Hematopoietic multipotent progenitor cell treated with erythropoietin and hydrocortisone succinate and interleukin-3 and kit ligand, for 15 days (in vitro differentiated cells): ENCODE data around the gene PPP3R1.

Experiments used
- DNase-seq: peaks from one replicate; pipeline ENCODE4 v3.0.0-alpha.2; 2015; ENCODE audit warnings: low spot score

The PPP3R1 gene

GRCh38 chr2:68234405-68234804 lies 17.9 kb downstream of the PPP3R1 start:
- DNase-seq = no peak

- no peak for DNase-seq
Measured at GRCh38 chr2:68231061-68231372, 21.3 kb downstream of the PPP3R1 start.

- DNase-seq = no peak
Measured at GRCh38 chr2:68230241-68231060, 21.9 kb downstream of the PPP3R1 start.

GRCh38 chr2:68226794-68227193 lies 25.5 kb downstream of the PPP3R1 start:
- DNase-seq = no peak

- DNase-seq = peak; percentile 55
Measured at GRCh38 chr2:68225119-68225632, 27.2 kb downstream of the PPP3R1 start.

GRCh38 chr2:68223419-68223818 lies 28.9 kb downstream of the PPP3R1 start:
- no peak for DNase-seq

- DNase-seq = no peak
Measured at GRCh38 chr2:68222287-68222686, 30.0 kb downstream of the PPP3R1 start.

GRCh38 chr2:68218343-68218901 lies 33.9 kb downstream of the PPP3R1 start:
- DNase-seq = peak; percentile 61

GRCh38 chr2:68217729-68218128 lies 34.6 kb downstream of the PPP3R1 start:
- DNase-seq = peak; percentile 35

- DNase-seq = no peak
Measured at GRCh38 chr2:68216454-68217310, 35.6 kb downstream of the PPP3R1 start.

GRCh38 chr2:68214381-68214780 lies 38.0 kb downstream of the PPP3R1 start:
- no peak for DNase-seq

GRCh38 chr2:68206793-68207192 lies 45.5 kb downstream of the PPP3R1 start:
- no peak for DNase-seq

- DNase-seq = no peak
Measured at GRCh38 chr2:68203587-68203986, 48.7 kb downstream of the PPP3R1 start.

- DNase-seq = no peak
Measured at GRCh38 chr2:68200157-68200787, 52.1 kb downstream of the PPP3R1 start.

- DNase-seq = peak; percentile 87
Measured at GRCh38 chr2:68196120-68196716, 56.1 kb downstream of the PPP3R1 start.

GRCh38 chr2:68195096-68195495 lies 57.2 kb downstream of the PPP3R1 start:
- DNase-seq = no peak

GRCh38 chr2:68193787-68194372 lies 58.5 kb downstream of the PPP3R1 start:
- DNase-seq = peak; percentile 50

- DNase-seq = peak; percentile 52
Measured at GRCh38 chr2:68193144-68193543, 59.2 kb downstream of the PPP3R1 start.

- DNase-seq = peak; percentile 26
Measured at GRCh38 chr2:68190991-68191731, 61.2 kb downstream of the PPP3R1 start.

GRCh38 chr2:68189991-68190784 lies 62.1 kb downstream of the PPP3R1 start:
- DNase-seq = no peak
